ENCODE measurements around the gene EGFLAM.
"Not testable (repeated sequence)": the region's sequence is repeated elsewhere in the genome, so short reads cannot be mapped to it uniquely, and the experiment has no call there.

DNA sequence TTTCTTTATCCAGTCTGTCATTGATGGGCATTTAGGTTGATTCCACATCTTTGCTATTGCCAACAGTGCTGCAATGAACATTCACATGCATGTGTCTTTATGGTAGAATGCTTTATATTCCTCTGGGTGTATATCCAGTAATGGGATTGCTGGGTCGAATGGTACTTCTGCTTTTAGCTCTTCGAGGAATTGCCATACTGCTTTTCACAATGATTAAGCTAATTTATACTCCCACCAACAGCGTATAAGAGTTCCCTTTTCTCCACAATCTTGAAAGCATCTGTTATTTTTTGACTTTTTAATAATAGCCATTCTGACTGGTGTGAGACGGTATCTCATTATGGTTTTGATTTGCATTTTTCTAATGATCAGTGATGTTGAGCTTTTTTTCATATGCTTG lies 74.8 kb downstream of the EGFLAM start:
- TF ChIP-seq, protein P1, sequence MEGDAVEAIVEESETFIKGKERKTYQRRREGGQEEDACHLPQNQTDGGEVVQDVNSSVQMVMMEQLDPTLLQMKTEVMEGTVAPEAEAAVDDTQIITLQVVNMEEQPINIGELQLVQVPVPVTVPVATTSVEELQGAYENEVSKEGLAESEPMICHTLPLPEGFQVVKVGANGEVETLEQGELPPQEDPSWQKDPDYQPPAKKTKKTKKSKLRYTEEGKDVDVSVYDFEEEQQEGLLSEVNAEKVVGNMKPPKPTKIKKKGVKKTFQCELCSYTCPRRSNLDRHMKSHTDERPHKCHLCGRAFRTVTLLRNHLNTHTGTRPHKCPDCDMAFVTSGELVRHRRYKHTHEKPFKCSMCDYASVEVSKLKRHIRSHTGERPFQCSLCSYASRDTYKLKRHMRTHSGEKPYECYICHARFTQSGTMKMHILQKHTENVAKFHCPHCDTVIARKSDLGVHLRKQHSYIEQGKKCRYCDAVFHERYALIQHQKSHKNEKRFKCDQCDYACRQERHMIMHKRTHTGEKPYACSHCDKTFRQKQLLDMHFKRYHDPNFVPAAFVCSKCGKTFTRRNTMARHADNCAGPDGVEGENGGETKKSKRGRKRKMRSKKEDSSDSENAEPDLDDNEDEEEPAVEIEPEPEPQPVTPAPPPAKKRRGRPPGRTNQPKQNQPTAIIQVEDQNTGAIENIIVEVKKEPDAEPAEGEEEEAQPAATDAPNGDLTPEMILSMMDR (conservative IDR thresholded peaks at IDR 0.05 in 1 of 2, IDR thresholded peaks at IDR 0.05 in 1 of 2; ENCODE audit: extremely low read depth in 1 of 2, insufficient read depth in 1 of 2, low read depth in 1 of 2, low read length in 2 of 2): not testable (repeated sequence)
- not testable (repeated sequence) for TF ChIP-seq EZH2 (IDR thresholded peaks at IDR 0.05; ENCODE audit: borderline replicate concordance, low read length)

Data from mammary epithelial cell (primary cell).